Neutrophil (primary cell): ENCODE results near the gene SECTM1.
A peak's percentile ranks its signal among the peaks of the same experiment; 100 is the strongest.

Experiments used
- H3K27ac ChIP-seq: fragments of 200-600 bp; sonication (generic); 2 replicates; pipeline ENCODE4 v1.5.1; 2016; ENCODE audit warnings: mild to moderate bottlenecking, moderate library complexity
- H3K27me3 ChIP-seq: fragments of 200-600 bp; sonication (generic); 2 replicates; pipeline ENCODE4 v1.6.0; 2016; ENCODE audit warnings: mild to moderate bottlenecking
- H3K36me3 ChIP-seq: fragments of 200-600 bp; sonication (generic); 2 replicates; pipeline ENCODE4 v1.5.1; 2017
- H3K4me1 ChIP-seq, 2 experiments: fragments of 200-600 bp in 1 of 2; sonication (generic) in 1 of 2; 1 replicate in 1 of 2; 2 replicates in 1 of 2; pipeline versions ENCODE4 v1.5.1 to v1.6.1; 2013 to 2016; ENCODE audit warnings: low read depth in 1 of 2, low read length in 1 of 2, mild to moderate bottlenecking in 1 of 2, moderate library complexity in 1 of 2; ENCODE audit not compliant: control insufficient read depth in 1 of 2, insufficient read depth in 1 of 2
- H3K4me3 ChIP-seq, 2 experiments: fragments of 200-600 bp in 1 of 2; sonication (generic) in 1 of 2; 1 replicate in 1 of 2; 2 replicates in 1 of 2; pipeline ENCODE4 v1.5.1; 2013 to 2016; ENCODE audit warnings: low read depth in 1 of 2, low read length in 1 of 2, mild to moderate bottlenecking in 1 of 2, moderate library complexity in 1 of 2
- H3K9me3 ChIP-seq: fragments of 200-600 bp; sonication (generic); 2 replicates; pipeline ENCODE4 v1.5.1; 2016
- TF ChIP-seq, protein P1 (sequence below): fragments of 200-600 bp; sonication (generic); IDR thresholded peaks from 2 replicates; pipeline ENCODE4 v1.5.1; 2016; ENCODE audit warnings: antibody characterized with exemption

SECTM1 gene

DNA sequence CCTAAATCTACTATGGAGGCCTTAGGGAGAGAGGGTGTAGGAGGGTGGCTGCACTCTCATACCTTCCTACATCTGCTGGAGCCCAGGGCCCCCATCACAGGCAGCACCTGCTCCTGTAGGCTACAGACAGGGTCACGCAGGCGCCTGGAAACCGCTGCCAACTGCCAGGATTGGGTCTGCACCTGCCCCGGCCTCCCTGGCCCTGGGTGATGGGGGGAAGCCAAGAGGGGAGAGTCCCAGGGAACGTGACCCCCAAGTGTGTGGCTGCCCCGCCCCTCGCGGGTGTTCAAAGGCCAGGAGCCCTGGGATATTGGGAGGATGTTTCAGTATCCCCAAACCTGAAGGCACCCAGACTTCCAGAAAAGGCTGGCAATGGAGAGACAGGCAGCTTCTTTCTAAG lies 19.9 kb upstream of the SECTM1 start:
- no peaks in the 10 kb centered on the region for H3K36me3 ChIP-seq
- H3K27ac ChIP-seq, result no peak overlapping the region
- no peaks in the 10 kb centered on the region for H3K9me3 ChIP-seq
- TF ChIP-seq, protein P1, sequence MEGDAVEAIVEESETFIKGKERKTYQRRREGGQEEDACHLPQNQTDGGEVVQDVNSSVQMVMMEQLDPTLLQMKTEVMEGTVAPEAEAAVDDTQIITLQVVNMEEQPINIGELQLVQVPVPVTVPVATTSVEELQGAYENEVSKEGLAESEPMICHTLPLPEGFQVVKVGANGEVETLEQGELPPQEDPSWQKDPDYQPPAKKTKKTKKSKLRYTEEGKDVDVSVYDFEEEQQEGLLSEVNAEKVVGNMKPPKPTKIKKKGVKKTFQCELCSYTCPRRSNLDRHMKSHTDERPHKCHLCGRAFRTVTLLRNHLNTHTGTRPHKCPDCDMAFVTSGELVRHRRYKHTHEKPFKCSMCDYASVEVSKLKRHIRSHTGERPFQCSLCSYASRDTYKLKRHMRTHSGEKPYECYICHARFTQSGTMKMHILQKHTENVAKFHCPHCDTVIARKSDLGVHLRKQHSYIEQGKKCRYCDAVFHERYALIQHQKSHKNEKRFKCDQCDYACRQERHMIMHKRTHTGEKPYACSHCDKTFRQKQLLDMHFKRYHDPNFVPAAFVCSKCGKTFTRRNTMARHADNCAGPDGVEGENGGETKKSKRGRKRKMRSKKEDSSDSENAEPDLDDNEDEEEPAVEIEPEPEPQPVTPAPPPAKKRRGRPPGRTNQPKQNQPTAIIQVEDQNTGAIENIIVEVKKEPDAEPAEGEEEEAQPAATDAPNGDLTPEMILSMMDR, result no peak
- no peak overlapping the region for H3K4me3 ChIP-seq
- H3K4me1 ChIP-seq, result peaks cover 0 to 2% of the 10 kb centered on the region in 2 experiments
- H3K27me3 ChIP-seq, result peaks cover 65% of the 10 kb centered on the region

DNA sequence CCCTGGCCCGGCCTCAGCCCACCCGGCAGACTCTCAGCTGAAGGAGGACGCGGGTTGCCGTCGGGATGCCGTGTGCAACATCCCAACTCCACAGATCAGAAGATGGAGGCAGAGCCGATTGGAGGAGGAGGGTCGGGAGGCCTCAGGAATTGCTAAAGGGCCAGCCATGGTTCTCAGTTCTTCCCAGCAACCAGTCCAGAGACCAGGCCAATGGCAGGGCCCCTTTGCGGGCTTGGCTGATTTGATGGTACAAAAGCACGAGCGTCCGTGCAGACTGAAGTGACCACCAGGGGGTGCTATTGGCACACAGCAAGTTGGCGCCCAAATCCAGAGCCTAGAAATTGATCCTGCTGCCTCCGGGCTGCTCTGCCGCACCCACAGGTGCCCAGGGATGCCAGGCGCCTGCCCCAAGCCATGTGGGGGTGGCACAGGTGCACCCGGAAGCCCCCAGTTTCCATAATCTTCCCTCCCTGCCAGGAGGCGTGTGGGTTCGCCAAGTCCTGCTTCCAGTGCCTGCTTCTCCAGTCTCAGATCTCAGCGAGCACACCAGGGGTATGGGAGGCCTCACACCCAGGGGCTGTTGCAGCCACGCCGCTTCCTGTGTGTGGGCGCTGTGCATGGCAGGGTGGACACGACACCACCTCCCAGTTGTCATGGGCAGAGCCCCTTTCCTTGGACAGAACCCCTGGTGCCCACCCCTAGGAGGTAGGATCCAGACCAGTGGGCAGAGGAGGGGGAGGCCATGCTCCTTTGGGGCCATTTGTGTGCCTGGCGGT lies 18.3 kb upstream of the SECTM1 start:
- Histone ChIP-seq H3K27me3 (peaks cover 57% of the 10 kb centered on the region), H3K4me3 (no peak overlapping the region), H3K27ac (no peak overlapping the region), H3K4me1 (peaks cover 0 to 5% of the 10 kb centered on the region in 2 experiments), H3K9me3 (no peaks in the 10 kb centered on the region), H3K36me3 (no peaks in the 10 kb centered on the region)
- TF ChIP-seq, protein P1, result peak; percentile 86

DNA sequence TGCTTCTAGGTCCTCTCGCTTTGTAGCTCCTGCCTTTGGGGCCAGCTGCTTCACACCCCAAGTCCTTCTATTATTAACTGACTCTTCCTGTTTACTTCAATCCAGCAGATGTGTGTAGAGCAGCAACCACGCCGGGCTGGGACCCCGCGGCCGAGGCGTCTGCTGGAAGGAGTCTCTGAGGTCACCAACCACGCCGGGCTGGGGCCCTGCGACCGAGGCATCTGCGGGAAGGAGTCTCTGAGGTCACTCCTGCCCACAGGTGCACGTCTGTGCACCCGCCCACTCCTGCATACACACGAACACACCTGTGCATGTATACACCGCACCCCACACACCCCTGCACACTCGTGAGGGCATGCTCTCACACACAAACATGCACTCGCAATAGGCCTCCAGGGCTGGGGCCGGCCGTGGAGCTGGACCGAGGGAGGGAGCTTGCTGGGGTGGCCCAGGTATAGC lies 17.7 kb upstream of the SECTM1 start:
- Histone ChIP-seq H3K4me1 (peaks cover 0 to 8% of the 10 kb centered on the region in 2 experiments), H3K4me3 (no peak overlapping the region), H3K36me3 (no peaks in the 10 kb centered on the region), H3K27me3 (peaks cover 57% of the 10 kb centered on the region), H3K27ac (no peak overlapping the region), H3K9me3 (no peaks in the 10 kb centered on the region)
- TF ChIP-seq, protein P1, result no peak

DNA sequence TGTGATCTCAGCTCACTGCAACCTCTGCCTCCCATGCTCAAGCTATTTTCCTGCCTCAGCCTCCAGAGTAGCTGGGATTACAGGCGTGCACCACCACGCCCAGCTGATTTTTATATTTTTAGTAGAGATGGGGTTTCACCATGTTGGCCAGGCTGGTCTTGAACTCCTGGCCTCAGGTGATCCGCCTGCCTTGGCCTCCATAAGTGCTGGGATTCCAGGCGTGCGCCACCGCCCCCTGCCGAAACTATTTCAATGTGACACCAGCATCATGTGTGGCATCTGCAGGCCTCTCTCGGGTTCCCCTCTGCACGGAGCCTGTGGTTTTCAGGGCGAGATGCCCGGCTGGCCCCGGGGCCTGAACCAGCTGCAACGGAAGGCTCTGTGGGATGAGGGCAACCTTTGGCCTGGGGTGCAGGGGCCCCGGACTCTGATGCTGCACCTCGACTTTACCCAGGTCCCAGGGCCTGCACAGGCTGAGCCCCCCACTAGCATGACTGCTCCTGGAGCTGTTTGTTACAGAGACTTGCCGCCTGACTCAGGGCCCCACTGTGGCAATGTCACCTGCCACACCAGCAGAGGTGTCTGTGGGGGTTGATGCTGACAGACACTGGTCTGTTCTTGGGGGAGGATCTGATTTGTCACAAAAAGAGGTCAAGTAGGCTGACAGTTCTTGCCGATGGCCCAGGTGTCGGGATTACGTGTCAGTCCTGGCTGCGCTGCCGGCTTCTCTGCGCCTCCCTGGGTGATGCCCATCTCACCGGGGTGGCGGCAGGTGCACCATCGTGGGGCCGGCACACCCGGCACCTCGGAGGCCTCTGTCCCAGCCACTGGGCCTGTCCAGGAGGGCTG lies 16.8 kb upstream of the SECTM1 start:
- Histone ChIP-seq H3K27ac (no peak overlapping the region), H3K36me3 (no peaks in the 10 kb centered on the region), H3K9me3 (no peaks in the 10 kb centered on the region), H3K27me3 (peaks cover 48% of the 10 kb centered on the region), H3K4me1 (peaks cover 0 to 8% of the 10 kb centered on the region in 2 experiments), H3K4me3 (no peak overlapping the region)
- TF ChIP-seq, protein P1, result no peak

DNA sequence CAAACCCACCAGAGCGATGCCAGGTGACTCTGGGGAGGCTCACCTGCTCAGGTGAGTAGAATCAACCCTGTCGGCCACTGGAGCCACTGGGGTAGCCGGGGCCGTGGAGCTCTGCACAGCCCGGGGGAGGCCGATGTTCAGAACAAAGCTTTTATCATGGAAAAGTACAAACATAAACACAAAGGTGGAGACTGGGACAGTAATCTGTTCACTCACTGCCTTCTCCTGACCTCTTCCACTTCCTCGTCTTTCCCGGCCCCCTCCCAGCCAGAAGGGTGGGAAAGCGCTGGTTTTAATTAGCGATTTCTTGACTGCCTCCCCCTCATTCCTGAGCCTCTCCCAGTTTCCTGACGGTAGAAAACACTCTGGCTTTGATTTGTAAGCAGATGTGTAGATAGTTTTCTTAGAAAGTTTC lies 15.7 kb upstream of the SECTM1 start:
- TF ChIP-seq, protein P1, result no peak
- Histone ChIP-seq H3K4me1 (peaks cover 0 to 8% of the 10 kb centered on the region in 2 experiments), H3K4me3 (no peak overlapping the region), H3K9me3 (no peaks in the 10 kb centered on the region), H3K36me3 (no peaks in the 10 kb centered on the region), H3K27ac (no peak overlapping the region), H3K27me3 (peaks cover 38% of the 10 kb centered on the region)
